ACHN (cell line): ENCODE results near the gene FXYD6.
A peak's percentile ranks its signal among the peaks of the same experiment; 100 is the strongest.
"Not testable (repeated sequence)": the region's sequence is repeated elsewhere in the genome, so short reads cannot be mapped to it uniquely, and the experiment has no call there.

ENCODE experiments used
- DNase-seq: peaks from one replicate; pipeline ENCODE4 v3.0.0-alpha.2; 2015
- in situ Hi-C: cut with HindIII; loops from 2 replicates; pipeline ENCODE4 v1.10.0; 2017; ENCODE audit warnings: low sequenced_read_pairs, low pct_ligation_motif_present, low pct_unique_long_range_greater_than_20kb

FXYD6 gene

GRCh38 chr11:117876341-117877119 is at the start of gene FXYD6:
Gene FXYD6, minus strand, starts transcription at chr11:117876658. Its CDS starts 33,882 bp downstream, at chr11:117842776.
- in situ Hi-C loops: no loop called here
- DNase-seq: peak; percentile 31

GRCh38 chr11:117926166-117926565 is 49.7 kb upstream of the FXYD6 start:
- in situ Hi-C loops, DNase-seq: not testable (repeated sequence)

- DNase-seq: no peak
- in situ Hi-C loops: no loop called here
Observed at GRCh38 chr11:117925198-117925925, 48.9 kb upstream of the FXYD6 start.

GRCh38 chr11:117924631-117925170 is 48.2 kb upstream of the FXYD6 start:
- in situ Hi-C loops: no loop called here
- DNase-seq: no peak

- no peak for DNase-seq
Observed at GRCh38 chr11:117923773-117924172, 47.3 kb upstream of the FXYD6 start.

GRCh38 chr11:117923275-117923674 is 46.8 kb upstream of the FXYD6 start:
- in situ Hi-C loops: no loop called here
- DNase-seq: no peak

More at GRCh38 chr11:117923773-117924172, 47.3 kb upstream of the FXYD6 start:
- in situ Hi-C loops: no loop called here

GRCh38 chr11:117921893-117922292 is 45.4 kb upstream of the FXYD6 start:
- in situ Hi-C loops: no loop called here
- no peak for DNase-seq

GRCh38 chr11:117921456-117921855 is 45.0 kb upstream of the FXYD6 start:
- DNase-seq: no peak
- in situ Hi-C loops: no loop called here

GRCh38 chr11:117919781-117920221 is 43.3 kb upstream of the FXYD6 start:
- DNase-seq: no peak
- in situ Hi-C loops: no loop called here

GRCh38 chr11:117919341-117919740 is 42.9 kb upstream of the FXYD6 start:
- in situ Hi-C loops: no loop called here

GRCh38 chr11:117918366-117919255 is 42.2 kb upstream of the FXYD6 start:
- DNase-seq: no peak
- in situ Hi-C loops: no loop called here

More at GRCh38 chr11:117919341-117919740, 42.9 kb upstream of the FXYD6 start:
- DNase-seq: no peak

GRCh38 chr11:117917591-117918151 is 41.2 kb upstream of the FXYD6 start:
- in situ Hi-C loops: no loop called here
- no peak for DNase-seq

GRCh38 chr11:117916956-117917355 is 40.5 kb upstream of the FXYD6 start:
- in situ Hi-C loops: no loop called here
- no peak for DNase-seq

GRCh38 chr11:117915672-117916235 is 39.3 kb upstream of the FXYD6 start:
- no peak for DNase-seq
- in situ Hi-C loops: no loop called here

- DNase-seq: no peak
- in situ Hi-C loops: no loop called here
Observed at GRCh38 chr11:117914991-117915618, 38.6 kb upstream of the FXYD6 start.

GRCh38 chr11:117914398-117914761 is 37.9 kb upstream of the FXYD6 start:
- no peak for DNase-seq
- in situ Hi-C loops: no loop called here

- DNase-seq: no peak
Observed at GRCh38 chr11:117913736-117914397, 37.4 kb upstream of the FXYD6 start.

More at GRCh38 chr11:117913736-117914397, 37.4 kb upstream of the FXYD6 start:
- in situ Hi-C loops: no loop called here
